Upper lobe of right lung (tissue), 1 donor: Measurements from ENCODE around the gene HLCS. TPM values are rescaled to one million over a fixed set of nuclear protein-coding genes. Genes with fewer than 3 reads are reported as not detected.

ENCODE experiments used
- ATAC-seq: fragments of 200-7000 bp; cut with Tn5 transposase; one replicate; pipeline ENCODE4 v1.9.1; 2020; ENCODE audit warnings: mild to moderate bottlenecking, moderate library complexity
- DNase-seq: peaks from one replicate; pipeline ENCODE4 v3.0.0-alpha.2; 2020
- H3K27ac ChIP-seq: fragments of 200-600 bp; one replicate; pipeline ENCODE4 v1.8.0; 2022
- H3K27me3 ChIP-seq: fragments of 200-600 bp; one replicate; pipeline ENCODE4 v1.8.0; 2022; ENCODE audit warnings: mild to moderate bottlenecking
- H3K36me3 ChIP-seq: fragments of 200-600 bp; one replicate; pipeline ENCODE4 v1.8.0; 2022
- H3K4me1 ChIP-seq: fragments of 200-600 bp; one replicate; pipeline ENCODE4 v1.8.0; 2022
- H3K4me3 ChIP-seq: fragments of 200-600 bp; one replicate; pipeline ENCODE4 v1.8.0; 2022; ENCODE audit warnings: mild to moderate bottlenecking
- H3K9me3 ChIP-seq: fragments of 200-600 bp; one replicate; pipeline ENCODE4 v1.8.0; 2022
- CTCF ChIP-seq: fragments of 200-600 bp; IDR thresholded peaks from one replicate; pipeline ENCODE4 v1.8.0; 2022; ENCODE audit warnings: antibody characterized with exemption
- intact Hi-C: fragments of 100-400 bp; cut with DNase I; formaldehyde crosslinking; loops from one replicate; pipeline ENCODE4 v1.11.0; 2022
- total RNA-seq: library from RNA; stranded (reverse); fragmentation: NEBNext Ultra II Directional; extraction: Animal tissue kit (Norgen Biotek cat#: 25700); gene quantifications from one replicate; pipeline ENCODE4 v1.2.1, GENCODE V29; 2021
- donor health status: DM: no; HTN: yes; CAD: no; lungs with severe emphysema.

Gene HLCS
- total RNA-seq, 1 donor from 2014 or later, result 16.0 TPM

DNA sequence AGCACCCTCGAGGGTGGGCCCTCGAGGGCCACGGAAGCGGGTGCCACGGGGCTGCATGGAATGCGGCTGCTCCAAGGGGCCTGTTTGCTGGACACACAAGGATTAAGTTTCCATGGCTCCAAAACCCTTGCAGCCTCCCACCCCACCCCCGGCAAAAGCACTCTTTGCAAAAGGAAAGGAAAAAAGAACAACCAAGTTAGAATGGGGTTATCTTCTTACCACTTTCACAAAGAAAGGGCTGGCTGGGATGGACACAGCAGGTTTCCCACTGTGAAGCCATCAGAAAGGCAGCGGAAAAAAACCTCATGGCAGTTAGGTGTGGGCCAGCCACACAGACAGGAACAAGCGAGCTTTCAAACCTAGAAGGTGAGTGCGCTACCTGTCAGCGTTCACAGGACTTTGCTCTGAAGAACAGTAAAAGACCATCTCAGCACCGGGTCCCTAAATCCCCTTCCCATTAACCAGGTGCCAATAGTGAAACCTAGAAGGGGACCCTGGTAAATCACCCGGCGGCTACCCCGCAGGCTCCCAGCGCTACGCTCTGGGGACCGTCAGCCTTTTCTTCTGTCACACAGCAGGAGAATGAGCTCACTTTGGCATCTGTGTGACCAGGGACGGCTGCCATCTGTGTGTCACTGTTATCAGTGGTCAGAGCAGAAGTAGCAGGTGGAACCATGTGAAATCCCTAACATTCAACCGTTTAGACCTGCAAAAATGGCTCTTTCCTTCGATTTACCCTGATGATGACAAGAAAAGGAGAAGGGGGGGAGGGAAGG, 174.6 kb downstream of the HLCS start:
- ATAC-seq (no peak), DNase-seq (no peak)
- Histone ChIP-seq H3K36me3 (no peaks in the 10 kb centered on the region), H3K27ac (no peak overlapping the region), H3K9me3 (peaks cover 8% of the 10 kb centered on the region), H3K27me3 (no peaks in the 10 kb centered on the region), H3K4me3 (no peak overlapping the region), H3K4me1 (no peaks in the 10 kb centered on the region)
- no peak for TF ChIP-seq CTCF
- intact Hi-C loops, result no loop called here

DNA sequence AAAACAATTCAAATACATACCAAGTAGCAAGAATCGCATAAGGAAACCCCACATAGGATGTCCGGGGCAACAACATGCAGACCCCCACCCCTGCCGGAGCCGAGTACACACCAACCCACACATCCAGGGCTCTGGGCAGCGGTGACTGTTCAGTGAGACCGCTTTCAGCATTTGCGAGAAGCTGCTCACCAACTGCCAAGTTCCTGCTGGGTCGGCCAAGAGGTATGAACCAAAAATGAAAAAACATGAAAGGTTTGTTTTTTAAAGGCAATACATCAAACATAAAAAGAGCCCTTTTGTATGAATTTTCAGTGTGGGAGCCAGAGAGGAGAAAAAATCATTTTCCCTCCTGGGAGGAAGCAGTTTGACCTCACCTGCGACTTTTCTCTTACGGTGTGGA, 175.3 kb downstream of the HLCS start:
- Histone ChIP-seq H3K27me3 (no peaks in the 10 kb centered on the region), H3K4me1 (no peaks in the 10 kb centered on the region), H3K27ac (no peak overlapping the region), H3K9me3 (peaks cover 4% of the 10 kb centered on the region), H3K36me3 (no peaks in the 10 kb centered on the region), H3K4me3 (no peak overlapping the region)
- DNase-seq, result no peak
- no peak for ATAC-seq
- TF ChIP-seq CTCF, result no peak
- intact Hi-C loops, result no loop called here

GRCh38 chr21:36790616-36791015, 175.9 kb downstream of the HLCS start:
- intact Hi-C loops, result no loop called here
- Histone ChIP-seq H3K27ac (no peak overlapping the region), H3K27me3 (no peaks in the 10 kb centered on the region), H3K4me3 (no peak overlapping the region), H3K4me1 (no peaks in the 10 kb centered on the region), H3K9me3 (no peaks in the 10 kb centered on the region), H3K36me3 (no peaks in the 10 kb centered on the region)
- no peak for ATAC-seq
- no peak for TF ChIP-seq CTCF
- DNase-seq, result no peak

DNA sequence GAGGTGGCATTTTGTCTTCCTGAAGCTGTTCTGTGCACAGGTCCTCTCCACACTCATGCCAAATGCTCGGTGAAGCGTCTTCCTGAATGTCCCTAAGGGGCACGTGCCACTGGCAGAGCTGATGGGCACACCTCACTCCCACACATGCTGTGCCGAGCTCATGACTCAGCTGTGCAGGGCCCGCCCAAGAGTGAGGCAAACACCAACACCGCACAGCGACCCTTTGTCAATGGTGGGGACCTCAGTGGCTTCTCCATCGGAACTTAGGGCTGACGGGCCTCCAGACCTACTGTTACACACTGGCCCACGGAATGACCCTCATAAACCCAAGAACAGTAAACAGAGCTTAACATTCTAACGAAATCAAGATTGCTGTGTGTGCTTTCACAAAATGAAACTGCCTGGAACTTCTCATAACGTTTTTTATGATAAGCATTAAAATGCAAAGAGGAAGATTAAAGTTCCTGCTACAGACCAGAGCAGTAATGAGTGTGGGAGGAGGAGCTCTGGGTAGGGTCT, 178.3 kb downstream of the HLCS start:
- H3K27ac ChIP-seq, result no peak overlapping the region
- intact Hi-C loops, result no loop called here
- H3K4me1 ChIP-seq, result no peaks in the 10 kb centered on the region
- peak; percentile 37 for ATAC-seq
- no peak overlapping the region for H3K4me3 ChIP-seq
- no peaks in the 10 kb centered on the region for H3K36me3 ChIP-seq
- no peak for DNase-seq
- no peaks in the 10 kb centered on the region for H3K27me3 ChIP-seq
- H3K9me3 ChIP-seq, result no peaks in the 10 kb centered on the region
- TF ChIP-seq CTCF, result no peak

DNA sequence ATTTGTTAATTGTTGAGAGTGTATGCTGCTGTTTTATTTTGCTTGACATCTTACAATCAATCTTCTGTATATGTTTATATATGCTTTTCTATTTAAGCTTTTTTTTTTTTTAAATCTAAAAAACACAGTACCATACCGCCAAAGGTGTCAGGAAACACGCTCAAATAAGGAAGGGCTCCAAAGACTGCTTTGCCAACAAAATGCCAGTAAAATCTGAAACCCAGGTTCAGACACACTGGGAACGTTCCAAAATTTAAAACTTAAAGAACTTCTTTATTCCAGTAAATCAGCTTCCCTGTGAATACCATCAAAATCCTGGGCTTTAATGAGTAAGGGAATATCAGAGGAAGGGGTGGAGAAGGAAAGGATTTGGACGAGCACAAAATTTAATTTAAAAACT, 180.3 kb downstream of the HLCS start:
- Histone ChIP-seq H3K4me3 (no peak overlapping the region), H3K4me1 (no peaks in the 10 kb centered on the region), H3K9me3 (no peaks in the 10 kb centered on the region), H3K27me3 (no peaks in the 10 kb centered on the region), H3K36me3 (no peaks in the 10 kb centered on the region), H3K27ac (no peak overlapping the region)
- DNase-seq (no peak), ATAC-seq (no peak)
- TF ChIP-seq CTCF, result no peak
- intact Hi-C loops, result no loop called here
